ENCODE measurements around the gene CEP164. TPM values are rescaled to one million over a fixed set of nuclear protein-coding genes. Genes with fewer than 3 reads are reported as not detected.

The CEP164 gene
- total RNA-seq, 1 donor from 2014 or later = 15.1 TPM

DNA sequence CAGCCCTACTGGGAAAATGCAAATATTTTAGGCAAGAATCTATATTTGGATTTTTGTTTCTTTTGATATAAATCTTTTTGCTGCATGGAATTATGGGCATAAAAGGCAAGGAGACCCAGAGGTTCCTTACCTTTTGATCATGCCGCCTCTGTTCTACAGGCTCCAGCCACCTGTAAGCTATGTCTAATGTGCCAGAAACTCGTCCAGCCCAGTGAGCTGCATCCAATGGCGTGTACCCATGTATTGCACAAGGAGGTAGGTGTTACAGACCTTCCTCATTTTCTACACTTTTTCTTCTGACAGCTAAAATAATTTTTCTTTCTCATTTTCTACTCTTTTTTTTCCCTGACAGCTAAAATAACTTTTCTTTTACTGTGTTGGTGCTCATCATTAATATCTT, 44.7 kb upstream of the CEP164 start:
- intact Hi-C loops (cut with DNase I) = no loop called here
- DNase-seq (ENCODE audit: low spot score in 2 of 2) = no peak
- H3K36me3 ChIP-seq = peaks cover 37 to 80% of the 10 kb centered on the region in 2 donors

DNA sequence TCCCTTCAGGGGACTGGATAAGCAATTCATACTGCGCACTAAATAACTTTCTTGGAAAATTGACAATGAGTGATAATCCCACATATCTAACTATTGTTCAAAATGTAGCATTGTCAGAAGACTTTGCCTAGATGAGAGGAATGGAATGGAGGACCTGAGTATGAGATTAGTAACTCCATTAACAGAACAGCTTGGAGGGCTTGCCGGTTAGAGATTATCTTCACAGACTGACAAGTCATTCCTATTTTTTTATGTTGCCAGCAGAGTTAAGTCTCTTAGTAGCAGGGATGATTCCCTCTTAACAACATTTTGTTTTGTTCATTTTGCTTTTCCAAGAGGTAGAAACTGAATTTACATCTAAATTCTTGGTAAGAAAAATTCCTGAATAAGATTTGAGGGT, 43.6 kb upstream of the CEP164 start:
- H3K36me3 ChIP-seq = peaks cover 42 to 91% of the 10 kb centered on the region in 2 donors
- TF ChIP-seq CTCF (IDR thresholded peaks at IDR 0.05) = no peak
- no peak overlapping the region for H3K27ac ChIP-seq
- intact Hi-C loops (cut with DNase I) = no loop called here
- H3K4me3 ChIP-seq = no peak overlapping the region
- DNase-seq (ENCODE audit: low spot score in 2 of 2) = no peak
- no peaks in the 10 kb centered on the region for H3K9me3 ChIP-seq
- no peaks in the 10 kb centered on the region for H3K27me3 ChIP-seq
- no peaks in the 10 kb centered on the region for H3K4me1 ChIP-seq

More for the DNA sequence above, 44.7 kb upstream of the CEP164 start:
- Histone ChIP-seq H3K9me3 (no peaks in the 10 kb centered on the region), H3K4me1 (no peaks in the 10 kb centered on the region), H3K27ac (no peak overlapping the region), H3K27me3 (no peaks in the 10 kb centered on the region), H3K4me3 (no peak overlapping the region)
- no peak for TF ChIP-seq CTCF (IDR thresholded peaks at IDR 0.05)

DNA sequence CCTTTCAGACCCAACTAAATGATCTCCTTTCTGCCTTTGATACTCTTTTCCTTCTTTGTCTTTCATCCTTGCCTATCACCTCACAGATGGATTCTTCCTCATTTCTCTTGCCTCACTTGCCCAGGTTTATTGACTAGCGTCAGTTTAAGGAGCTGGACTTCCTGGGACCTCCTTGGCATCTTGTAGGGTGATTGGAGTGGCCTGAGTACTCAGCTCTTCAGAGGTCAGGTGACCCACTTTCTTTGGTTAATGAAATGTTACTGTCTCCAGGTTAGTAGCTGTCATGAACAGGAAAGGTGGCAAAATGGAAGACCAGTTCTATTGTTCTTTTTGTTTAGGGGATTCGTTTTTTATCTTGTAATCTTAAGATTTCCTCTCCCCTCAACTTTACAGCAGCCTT, 41.1 kb upstream of the CEP164 start:
- DNase-seq (ENCODE audit: low spot score in 2 of 2) = no peak
- Histone ChIP-seq H3K36me3 (peaks cover 65 to 97% of the 10 kb centered on the region in 2 donors), H3K4me3 (no peak overlapping the region), H3K4me1 (no peaks in the 10 kb centered on the region), H3K9me3 (no peaks in the 10 kb centered on the region), H3K27me3 (no peaks in the 10 kb centered on the region), H3K27ac (no peak overlapping the region)
- no peak for TF ChIP-seq CTCF (IDR thresholded peaks at IDR 0.05)
- intact Hi-C loops (cut with DNase I) = no loop called here

DNA sequence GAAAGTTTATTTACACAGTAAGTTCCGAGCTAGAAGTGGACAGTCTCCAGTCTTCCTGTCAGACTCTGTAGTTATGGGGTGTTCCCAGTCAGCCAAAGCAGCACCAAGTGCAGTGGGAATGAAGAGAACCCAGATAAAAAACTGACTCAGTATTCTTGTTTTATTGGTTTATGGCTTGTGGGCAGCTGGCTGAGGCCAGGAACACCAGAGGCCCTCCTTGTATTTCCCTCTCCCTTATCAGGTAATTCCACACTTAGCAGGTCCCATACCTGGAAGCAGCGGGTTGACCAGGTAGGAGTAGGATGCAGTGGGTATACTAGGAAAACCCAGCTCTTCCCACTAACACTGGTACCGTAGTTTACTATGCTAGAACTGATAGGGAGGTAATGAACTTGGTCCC, 40.0 kb upstream of the CEP164 start:
- Histone ChIP-seq H3K36me3 (peaks cover 58 to 92% of the 10 kb centered on the region in 2 donors), H3K4me3 (no peak overlapping the region), H3K27me3 (no peaks in the 10 kb centered on the region), H3K27ac (no peak overlapping the region), H3K4me1 (no peaks in the 10 kb centered on the region), H3K9me3 (no peaks in the 10 kb centered on the region)
- TF ChIP-seq CTCF (IDR thresholded peaks at IDR 0.05) = no peak
- intact Hi-C loops (cut with DNase I) = no loop called here
- DNase-seq (ENCODE audit: low spot score in 2 of 2) = no peak

DNA sequence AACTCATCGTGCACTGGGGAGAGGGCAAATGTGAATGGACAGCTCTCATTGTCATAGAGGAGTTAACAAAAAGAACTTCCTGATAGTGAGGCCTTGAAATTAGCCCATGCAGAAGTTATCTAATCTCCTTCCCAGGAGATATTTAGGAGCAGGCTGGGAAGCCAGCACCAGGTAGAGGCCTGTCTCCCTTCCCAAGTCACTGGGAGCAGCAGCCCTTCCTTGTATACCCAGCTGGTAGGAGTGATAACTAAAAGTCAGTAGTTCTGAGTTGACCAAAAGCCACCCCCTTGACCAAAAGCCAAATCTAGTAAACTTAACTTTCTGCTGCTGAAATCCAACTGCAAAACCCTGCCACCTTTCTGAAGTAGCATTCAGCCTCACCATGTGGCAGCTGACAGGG, 37.9 kb upstream of the CEP164 start:
- no peaks in the 10 kb centered on the region for H3K4me1 ChIP-seq
- no peak overlapping the region for H3K27ac ChIP-seq
- no peaks in the 10 kb centered on the region for H3K27me3 ChIP-seq
- peaks cover 50 to 91% of the 10 kb centered on the region in 2 donors for H3K36me3 ChIP-seq
- intact Hi-C loops (cut with DNase I) = no loop called here
- no peak overlapping the region for H3K4me3 ChIP-seq
- H3K9me3 ChIP-seq = no peaks in the 10 kb centered on the region
- no peak for TF ChIP-seq CTCF (IDR thresholded peaks at IDR 0.05)
- DNase-seq (ENCODE audit: low spot score in 2 of 2) = no peak

GRCh38 chr11:117290809-117291396, 36.8 kb upstream of the CEP164 start, which contains the start of gene BACE1-AS:
BACE1-AS (plus strand) TSS chr11:117291346.
- Histone ChIP-seq H3K27ac (no peak within 1 kb of the TSS), H3K27me3 (no peaks in the 10 kb centered on the region), H3K4me1 (no peaks in the 10 kb centered on the region), H3K36me3 (peaks cover 47 to 84% of the 10 kb centered on the region in 2 donors), H3K4me3 (no peak within 1 kb of the TSS), H3K9me3 (no peaks in the 10 kb centered on the region)
- intact Hi-C loops (cut with DNase I) = no loop called here
- TF ChIP-seq CTCF (IDR thresholded peaks at IDR 0.05) = no peak
- no peak for DNase-seq (ENCODE audit: low spot score in 2 of 2)
